GM12875 (cell line): ENCODE data around the gene ZFP3.
"Not testable (repeated sequence)": the region's sequence is repeated elsewhere in the genome, so short reads cannot be mapped to it uniquely, and the experiment has no call there.

Experiments used
- H3K4me3 ChIP-seq: one replicate; pipeline ENCODE4 v1.5.1; 2011; ENCODE audit warnings: low read depth, low read length, control low read depth
- TF ChIP-seq, protein P1 (sequence below): IDR thresholded peaks from 2 replicates; pipeline ENCODE4 v1.5.1; 2011; ENCODE audit warnings: low read depth, mild to moderate bottlenecking, control low read depth, inconsistent platforms, low read length, moderate library complexity, borderline replicate concordance; ENCODE audit not compliant: insufficient read depth

ZFP3 gene

GRCh38 chr17:5110816-5111215 is 32.5 kb downstream of the ZFP3 start:
- H3K4me3 ChIP-seq, result peak overlapping the region; percentile 71
- TF ChIP-seq, protein P1, sequence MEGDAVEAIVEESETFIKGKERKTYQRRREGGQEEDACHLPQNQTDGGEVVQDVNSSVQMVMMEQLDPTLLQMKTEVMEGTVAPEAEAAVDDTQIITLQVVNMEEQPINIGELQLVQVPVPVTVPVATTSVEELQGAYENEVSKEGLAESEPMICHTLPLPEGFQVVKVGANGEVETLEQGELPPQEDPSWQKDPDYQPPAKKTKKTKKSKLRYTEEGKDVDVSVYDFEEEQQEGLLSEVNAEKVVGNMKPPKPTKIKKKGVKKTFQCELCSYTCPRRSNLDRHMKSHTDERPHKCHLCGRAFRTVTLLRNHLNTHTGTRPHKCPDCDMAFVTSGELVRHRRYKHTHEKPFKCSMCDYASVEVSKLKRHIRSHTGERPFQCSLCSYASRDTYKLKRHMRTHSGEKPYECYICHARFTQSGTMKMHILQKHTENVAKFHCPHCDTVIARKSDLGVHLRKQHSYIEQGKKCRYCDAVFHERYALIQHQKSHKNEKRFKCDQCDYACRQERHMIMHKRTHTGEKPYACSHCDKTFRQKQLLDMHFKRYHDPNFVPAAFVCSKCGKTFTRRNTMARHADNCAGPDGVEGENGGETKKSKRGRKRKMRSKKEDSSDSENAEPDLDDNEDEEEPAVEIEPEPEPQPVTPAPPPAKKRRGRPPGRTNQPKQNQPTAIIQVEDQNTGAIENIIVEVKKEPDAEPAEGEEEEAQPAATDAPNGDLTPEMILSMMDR, result no peak

DNA sequence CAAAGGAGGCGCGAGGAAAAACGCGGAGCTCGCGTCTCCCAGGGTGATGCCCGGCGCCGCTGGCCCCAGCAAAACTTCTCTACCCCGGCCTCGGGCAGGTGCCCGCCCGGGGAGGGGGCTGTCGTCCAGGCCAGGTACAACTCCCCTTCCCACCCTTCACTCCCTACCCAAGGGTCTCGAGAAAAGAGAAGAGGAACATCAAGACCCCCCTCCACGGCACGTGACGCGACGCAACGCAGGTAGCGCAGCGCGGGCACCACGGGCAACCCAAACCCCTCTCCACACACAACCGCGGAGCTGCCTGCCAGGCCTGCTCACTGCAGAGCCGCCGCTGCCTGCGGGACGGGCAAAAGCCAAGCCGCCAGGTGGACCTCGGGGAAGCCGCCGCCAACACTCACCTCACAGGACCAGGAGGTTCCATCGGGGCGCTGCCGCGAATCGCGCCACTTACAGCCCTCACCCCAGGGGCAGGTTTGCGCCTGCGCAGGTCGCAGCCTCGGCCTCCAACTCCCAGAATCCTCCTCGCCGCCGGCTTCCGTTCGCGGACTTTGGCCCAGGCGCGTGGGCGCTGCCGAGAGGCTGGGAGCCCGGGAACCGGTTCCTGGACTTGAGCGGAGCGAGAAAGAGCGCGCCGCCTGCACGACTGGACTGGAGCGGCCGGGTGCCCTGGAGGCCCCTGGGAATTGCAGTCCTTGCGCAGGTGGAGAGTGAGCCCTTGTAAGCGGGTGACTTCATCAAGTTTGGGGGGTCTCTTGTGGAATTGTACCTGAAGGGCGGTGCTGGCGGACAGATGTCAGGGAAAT is 33.3 kb downstream of the ZFP3 start, which contains the start of gene ZNF232:
Gene ZNF232, minus strand, starts transcription at position 477 of the 803 bp plus-strand sequence. Its CDS starts 56 bp downstream, at position 421.
- TF ChIP-seq, protein P1, result no peak
- H3K4me3 ChIP-seq, result peak within 1 kb of the TSS; percentile 71

GRCh38 chr17:5115673-5116651 is 37.7 kb downstream of the ZFP3 start, which contains the start of gene USP6:
TSS of gene USP6 (plus strand) at chr17:5116032. CDS start at chr17:5130368, 14,336 bp downstream.
- TF ChIP-seq, protein P1, result no peak
- no peak within 1 kb of the TSS for H3K4me3 ChIP-seq

- TF ChIP-seq, protein P1, result no peak
- no peak overlapping the region for H3K4me3 ChIP-seq
Observed at GRCh38 chr17:5118219-5118618, 40.0 kb downstream of the ZFP3 start.

- H3K4me3 ChIP-seq, result no peak overlapping the region
- TF ChIP-seq, protein P1, result no peak
Observed at GRCh38 chr17:5120036-5120435, 41.8 kb downstream of the ZFP3 start.

GRCh38 chr17:5120436-5121185 is 42.3 kb downstream of the ZFP3 start:
- not testable (repeated sequence) for H3K4me3 ChIP-seq
